Frontal cortex (tissue), 4 donors: ENCODE data around the gene JADE1. TPM values are rescaled to one million over a fixed set of nuclear protein-coding genes. Genes with fewer than 3 reads are reported as not detected.

ENCODE experiments used
- DNase-seq, 2 donors: peaks; one replicate each; pipeline ENCODE4 v3.0.0; 2012; ENCODE audit warnings: low spot score in 2 of 2
- FAIRE-seq: peaks from 2 replicates; lab custom pipeline; 2012; peaks lifted over from hg19 to GRCh38; lab: Jason Lieb, UNC
- total RNA-seq: library from RNA; depleted of rRNA; stranded (reverse); fragments of >200 nt; gene quantifications from one replicate; pipeline ENCODE4 v1.2.3, GENCODE V29; 2014
- donor health status: control.
- donor health status: control.
- donor health status: control.

JADE1 gene
- total RNA-seq, 1 donor from 2014 or later, result 28.5 TPM

DNA sequence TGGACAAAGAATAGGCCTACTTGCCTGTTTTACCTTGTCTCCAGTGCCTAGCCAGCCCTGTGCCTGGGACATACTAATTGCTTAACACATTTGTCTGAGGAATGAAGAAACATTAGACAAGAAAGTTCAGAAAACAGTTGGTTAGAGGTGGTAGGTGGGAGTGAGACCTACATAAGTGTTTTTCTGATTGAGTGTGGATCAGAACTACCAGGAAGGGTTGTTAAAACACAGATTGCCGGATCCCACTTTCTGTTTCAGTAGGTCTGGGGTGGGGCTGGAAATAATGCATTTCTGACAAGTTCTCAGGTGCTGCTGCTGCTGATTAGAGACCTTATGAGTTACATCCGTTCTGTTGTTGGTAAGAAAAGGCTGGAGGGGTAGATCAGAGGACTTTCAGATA lies 5.7 kb upstream of the JADE1 start:
- no peak for FAIRE-seq
- no peak for DNase-seq

DNA sequence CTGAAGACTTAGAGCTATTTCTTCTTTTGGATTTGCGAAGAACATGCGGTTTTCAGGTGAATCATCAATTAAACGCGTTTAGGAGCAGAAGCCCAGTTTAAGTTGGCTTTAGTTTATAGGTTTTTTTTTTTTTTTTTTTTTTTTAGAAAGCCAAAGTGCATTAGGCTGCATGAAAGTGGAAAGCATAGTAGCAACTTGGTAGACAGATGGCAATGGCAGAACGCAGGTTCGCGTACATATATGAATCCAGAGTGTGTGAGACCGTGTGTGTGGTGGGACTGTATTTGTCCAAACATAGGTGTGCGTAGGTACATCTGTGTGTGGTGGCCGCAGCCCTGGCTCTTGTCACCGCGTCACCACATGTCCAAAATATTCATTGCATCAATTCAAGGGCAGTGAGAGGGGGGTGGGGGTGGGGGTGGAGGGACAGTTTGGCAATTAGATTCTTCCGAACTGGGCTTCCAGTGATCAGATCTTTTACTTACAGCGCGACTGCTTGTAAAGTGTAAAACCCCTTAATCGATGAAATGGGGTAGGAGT lies 901 bp downstream of the JADE1 start:
- peak; percentile 25 to 61 for DNase-seq
- no peak for FAIRE-seq

DNA sequence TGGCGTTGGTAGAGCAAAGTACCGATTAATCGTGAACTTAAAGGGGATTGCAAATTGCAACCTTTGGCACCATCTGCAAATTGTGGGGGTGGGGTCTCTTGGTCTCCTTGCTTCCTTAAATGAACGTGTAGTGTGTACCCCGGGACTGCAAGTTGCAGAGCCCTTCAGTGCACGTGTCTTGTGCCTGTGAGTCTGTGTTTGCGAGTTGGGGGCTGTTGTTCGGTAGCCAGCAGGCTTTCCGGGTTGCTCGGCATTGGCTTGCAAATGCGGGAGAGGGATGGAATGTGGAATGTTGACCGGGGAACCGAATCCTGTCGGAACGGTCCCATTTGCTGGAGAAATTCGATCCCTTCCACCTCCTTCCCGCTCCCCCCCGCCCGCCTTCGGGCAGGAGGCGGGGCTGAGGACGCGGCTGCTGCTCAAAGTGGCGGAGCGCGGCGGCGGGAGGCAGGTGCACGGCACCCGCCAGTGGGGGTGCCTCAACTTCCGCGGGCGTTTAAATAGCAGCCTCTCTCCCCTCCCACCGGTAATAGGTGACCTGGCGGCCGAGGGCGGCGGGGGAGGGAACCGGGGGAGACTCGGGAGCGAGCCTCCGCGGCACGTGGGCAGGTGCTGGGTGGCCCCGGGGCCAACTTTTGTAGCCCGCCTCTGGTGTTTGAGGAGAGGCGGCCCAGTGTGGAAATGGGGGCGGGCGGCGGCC lies 1.5 kb downstream of the JADE1 start:
- DNase-seq (peak; percentile 56 to 72), FAIRE-seq (no peak)

DNA sequence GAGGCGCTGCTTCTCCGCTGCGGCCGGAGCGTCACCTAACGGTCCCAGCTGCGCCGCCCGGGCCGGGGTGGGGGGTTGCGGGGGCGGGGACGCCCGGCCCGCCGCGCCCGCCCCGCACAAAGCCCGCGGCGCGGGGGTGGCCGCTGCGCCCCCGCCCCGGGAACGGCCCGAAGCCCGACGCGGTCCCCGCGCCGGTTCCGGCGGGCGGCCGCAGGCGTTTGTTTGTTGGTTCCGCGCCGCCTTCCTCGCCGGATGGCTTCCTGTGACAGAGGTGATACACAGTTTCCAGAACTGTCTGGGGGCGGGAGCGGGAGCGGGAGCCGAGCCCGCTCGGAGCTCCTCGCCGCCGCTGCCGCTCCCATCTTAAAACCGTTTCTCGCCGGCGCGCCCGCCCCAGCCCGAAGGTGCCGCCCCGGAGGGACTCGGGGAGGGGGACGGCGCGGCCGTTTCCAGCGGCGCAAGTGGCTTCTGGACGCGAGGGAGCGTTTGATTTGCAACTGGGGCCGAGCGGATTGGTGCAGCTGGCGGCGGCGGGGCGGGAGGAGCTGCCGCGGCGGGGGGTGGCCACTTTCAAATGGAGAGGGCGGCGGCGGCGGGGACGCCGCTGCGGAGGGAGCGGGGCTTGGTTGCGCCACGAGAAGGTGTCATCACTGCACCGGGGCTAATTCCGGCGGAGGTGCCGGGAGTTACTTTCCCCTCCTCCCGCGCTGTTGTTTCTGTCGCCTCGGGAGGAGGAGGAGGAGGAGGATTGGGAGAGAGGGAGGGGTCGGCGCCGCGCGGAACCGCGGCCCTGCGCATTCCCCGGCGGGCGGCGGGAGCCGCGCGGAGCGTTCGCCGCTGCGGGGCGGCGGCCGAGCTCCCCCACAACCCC lies 2.3 kb downstream of the JADE1 start:
- DNase-seq (peak; percentile 75 to 88), FAIRE-seq (no peak)

DNA sequence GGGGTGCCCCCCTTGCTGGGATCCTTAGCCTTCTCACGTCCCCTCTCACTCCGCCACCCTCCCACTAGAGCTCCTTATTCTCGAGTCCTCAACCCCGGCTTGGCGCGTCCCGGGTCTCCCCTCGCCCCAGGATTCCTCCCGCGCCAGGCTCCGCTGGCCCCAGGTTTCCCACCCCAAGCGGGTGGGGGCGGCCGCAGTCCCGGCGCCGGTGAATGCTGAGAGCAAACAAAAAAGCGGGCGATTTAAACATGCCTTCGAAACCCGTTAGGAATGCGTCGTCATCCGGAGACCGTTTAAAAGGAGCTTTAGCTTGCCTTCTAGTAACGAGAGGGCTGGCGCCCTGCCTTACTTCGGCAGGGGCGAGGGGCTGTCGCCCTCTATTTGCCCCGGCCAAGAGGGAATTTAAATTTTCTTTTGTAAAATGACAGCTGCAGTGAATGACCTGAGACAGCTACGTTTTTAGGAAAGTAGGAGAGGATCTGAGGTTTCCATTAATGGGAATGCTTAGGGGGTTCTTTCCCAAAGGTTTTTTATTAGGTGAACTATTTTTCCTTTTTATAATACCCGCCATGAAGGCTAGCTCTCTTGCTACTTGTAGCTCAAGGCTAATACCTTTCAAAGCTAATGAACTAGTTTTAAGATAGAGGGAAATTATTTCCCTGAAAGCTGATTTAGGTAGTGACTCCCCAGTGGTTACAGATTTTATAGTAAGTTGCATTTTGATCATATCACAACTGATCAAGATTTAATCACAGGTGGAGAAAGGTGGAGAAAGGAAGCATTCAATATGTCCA lies 3.1 kb downstream of the JADE1 start:
- no peak for DNase-seq
- no peak for FAIRE-seq

DNA sequence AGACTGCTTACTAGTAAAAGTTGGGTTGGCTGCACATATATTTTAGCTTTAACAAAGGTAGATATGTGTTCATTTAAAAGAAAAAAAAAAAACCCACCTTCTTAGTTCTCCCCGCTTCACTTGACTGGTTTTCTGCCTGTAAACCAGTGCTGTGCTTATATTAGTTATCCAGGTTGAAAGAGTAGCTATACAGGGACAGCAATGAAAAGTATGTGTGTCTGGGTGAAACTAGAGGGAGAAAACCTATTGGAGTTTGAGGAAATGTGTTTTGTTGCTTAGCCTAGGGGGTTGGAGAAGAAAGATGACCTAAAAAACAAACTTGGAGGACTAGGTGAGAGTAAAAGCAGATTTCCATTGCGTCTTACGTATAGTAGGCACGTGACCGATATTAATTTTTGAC lies 4.5 kb downstream of the JADE1 start:
- FAIRE-seq (no peak), DNase-seq (no peak)

DNA sequence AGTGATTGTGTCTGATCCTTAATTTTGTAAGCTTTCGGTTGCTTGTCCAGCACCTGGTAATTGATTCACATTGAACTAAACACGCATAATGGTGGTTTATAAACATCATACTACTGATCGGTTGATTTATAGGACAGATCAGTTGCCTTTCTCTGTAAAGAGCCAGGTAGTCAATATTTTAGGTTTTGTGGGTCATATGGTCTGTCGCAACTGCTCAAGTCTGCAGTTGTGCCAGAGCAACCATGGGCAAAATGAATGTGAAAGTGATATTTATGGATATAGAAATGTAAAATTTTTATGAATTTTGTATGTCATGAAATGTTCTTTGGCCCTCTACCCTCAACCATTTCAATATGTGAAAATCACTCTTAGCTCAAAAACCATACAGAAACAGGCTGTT lies 8.9 kb downstream of the JADE1 start:
- FAIRE-seq, result no peak
- no peak for DNase-seq

DNA sequence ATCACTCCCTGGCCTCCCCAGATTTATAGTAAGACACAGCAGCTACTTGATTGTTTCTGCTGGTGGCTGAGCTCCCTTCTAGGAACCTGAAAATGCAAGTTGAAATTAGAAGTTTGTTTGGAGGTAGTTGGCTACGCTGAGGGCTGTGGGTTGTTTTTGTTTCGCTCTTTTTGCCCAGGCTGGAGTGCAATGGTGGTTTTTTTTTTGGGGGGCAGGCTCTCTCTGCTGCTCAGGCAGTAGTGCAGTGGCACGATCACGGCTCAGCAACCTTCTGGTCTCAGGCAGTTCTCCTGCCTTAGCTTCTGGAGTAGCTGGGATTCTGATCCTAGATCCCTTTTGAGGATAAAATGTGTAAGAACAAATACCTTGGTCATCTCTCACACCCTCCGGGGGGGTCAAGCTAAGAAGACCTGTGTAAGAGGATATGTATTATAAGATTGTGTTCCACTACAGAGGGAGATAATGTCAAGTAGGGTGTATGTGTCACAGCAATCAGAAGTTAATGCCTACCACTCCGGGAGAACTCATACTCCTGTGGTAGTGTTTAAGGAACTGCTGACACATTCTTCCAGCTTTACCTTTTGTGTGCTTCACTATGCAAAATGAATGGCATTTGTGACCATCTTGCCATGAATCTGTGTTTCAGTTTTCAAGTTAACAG lies 9.7 kb downstream of the JADE1 start:
- FAIRE-seq, result no peak

DNA sequence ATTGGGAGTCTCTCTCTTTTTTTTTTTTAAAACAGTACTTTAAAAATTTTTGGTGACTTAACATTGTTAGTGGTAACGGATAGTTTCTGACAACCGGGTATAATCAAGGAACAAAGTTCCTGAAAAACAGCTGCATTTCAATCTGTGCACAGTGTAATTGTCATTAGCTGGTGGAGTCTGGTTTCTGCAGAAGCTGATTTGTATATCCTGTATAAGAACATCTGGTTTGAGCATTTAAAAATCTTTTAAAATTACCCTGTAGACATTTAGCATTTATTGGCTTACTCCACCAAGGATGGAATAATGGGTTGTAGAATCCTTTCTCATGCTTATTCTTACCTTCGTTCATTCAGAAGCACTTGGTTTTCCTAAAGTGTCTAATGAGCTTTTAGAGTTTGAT lies 11.2 kb downstream of the JADE1 start:
- DNase-seq (no peak), FAIRE-seq (no peak)

More for the DNA sequence above, 9.7 kb downstream of the JADE1 start:
- DNase-seq, result no peak

DNA sequence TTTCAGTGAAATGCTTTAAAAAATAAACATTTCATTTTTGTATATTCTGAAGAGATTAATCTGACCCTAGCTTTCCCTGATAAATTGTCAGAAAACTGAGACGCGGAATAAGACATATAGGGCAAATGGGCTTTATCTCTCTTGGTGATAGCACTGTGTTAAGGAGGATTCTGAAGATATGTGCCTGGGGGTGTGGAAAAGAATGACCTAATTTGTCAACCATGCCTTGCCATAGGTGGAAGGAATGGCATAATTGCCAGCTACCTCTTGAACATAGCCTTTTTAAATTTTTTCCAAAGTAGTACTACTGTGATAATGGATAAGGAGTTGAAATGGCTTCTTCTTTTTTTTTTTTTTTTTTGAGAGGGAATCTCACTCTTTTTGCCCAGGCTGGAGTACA lies 11.7 kb downstream of the JADE1 start:
- FAIRE-seq (no peak), DNase-seq (no peak)

DNA sequence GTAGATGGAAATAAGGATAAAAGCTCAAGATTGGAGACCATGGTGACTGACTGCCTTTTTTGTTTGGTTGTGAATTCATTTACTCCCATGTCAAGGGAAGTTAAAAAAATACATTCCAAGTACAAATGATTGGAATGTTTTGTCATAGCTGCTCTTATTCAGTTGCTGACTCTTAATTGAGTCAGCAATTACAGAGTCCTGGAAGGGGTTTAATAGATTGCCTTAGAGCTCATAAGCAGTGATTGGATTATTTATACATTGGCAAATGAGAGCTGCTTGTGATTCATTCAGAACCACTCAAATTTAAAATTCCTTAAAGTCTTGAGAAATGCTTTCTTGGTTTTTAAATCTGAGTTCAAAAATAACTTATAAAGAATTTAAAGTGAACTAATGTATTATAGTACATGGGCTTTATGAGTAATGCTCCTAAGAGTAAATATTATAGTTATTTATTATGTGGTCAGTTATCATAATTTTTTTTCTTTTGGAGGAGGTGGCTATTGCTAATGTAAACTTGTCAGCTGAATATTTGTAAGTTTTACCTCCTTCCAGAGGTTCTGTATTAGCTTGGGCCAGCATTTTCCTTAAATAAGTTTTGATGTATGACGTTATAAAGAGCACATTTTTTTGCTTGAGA lies 13.6 kb downstream of the JADE1 start:
- FAIRE-seq, result no peak
- DNase-seq, result no peak

DNA sequence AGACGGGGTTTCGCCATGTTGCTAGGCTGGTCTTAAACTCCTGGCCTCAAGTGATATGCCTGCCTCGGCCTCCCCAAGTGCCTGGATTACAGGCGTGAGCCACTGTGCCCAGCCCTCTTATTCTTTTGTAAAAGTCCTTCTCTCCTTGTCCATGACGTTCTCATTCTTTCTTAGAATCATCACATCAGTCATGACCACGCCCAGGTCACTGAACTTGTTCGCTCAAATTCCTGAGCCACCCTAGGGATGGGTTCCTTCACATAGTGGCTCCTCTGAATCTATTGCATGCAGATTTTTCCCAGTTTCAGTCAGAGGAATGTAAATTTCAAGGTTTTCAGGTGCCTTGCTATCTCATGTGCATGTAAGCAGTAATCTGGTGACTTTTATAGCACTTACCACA lies 15.7 kb downstream of the JADE1 start:
- DNase-seq (no peak), FAIRE-seq (no peak)

DNA sequence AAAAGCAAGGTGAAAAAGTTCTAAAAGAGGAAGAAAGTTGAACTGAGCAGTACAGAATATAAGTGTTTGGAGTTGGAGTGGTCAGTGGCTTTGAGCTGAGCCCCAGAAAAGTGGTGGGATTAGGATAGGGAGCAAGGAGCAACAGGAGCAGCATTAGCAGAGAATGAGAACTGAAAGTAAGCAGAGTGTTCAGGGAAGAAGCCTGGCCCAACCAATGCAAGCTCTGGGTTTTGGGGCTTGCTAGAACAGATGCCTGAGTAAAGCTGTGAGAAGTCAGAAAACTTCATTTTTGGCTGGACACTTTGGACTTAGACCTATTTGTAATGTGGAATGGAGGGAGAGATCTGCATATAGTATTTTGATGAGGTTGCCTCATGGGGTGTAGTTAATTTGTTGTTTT lies 17.8 kb downstream of the JADE1 start:
- no peak for FAIRE-seq
- no peak for DNase-seq

DNA sequence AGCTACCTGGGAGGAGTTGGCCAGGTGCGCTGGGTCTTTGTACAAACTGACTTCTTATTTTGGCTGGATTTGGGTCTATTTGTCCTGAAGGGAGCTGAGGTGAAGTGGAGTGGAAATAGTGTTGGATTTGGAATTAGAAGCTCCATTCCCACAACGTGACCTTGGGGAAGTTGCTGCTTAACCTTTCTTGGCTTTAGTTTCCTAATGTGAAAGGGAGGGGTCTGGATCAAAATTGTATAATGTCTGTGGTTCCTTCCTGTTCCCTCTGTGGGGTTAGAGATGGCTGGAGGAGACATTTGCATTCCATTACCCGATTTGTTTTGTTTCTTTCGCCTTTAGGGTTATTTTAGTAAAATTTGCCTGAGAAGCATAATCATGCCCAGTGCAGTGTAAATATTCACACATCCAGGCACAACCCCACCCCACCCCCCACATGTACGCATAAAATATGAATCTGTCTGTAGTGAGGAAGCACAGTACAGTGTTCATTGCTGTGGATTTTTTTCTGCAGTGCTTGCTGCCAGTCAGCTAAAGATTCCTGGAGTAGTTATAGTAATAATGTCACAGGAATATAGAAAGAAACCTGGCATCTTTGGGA lies 21.5 kb downstream of the JADE1 start:
- FAIRE-seq (no peak), DNase-seq (no peak)

DNA sequence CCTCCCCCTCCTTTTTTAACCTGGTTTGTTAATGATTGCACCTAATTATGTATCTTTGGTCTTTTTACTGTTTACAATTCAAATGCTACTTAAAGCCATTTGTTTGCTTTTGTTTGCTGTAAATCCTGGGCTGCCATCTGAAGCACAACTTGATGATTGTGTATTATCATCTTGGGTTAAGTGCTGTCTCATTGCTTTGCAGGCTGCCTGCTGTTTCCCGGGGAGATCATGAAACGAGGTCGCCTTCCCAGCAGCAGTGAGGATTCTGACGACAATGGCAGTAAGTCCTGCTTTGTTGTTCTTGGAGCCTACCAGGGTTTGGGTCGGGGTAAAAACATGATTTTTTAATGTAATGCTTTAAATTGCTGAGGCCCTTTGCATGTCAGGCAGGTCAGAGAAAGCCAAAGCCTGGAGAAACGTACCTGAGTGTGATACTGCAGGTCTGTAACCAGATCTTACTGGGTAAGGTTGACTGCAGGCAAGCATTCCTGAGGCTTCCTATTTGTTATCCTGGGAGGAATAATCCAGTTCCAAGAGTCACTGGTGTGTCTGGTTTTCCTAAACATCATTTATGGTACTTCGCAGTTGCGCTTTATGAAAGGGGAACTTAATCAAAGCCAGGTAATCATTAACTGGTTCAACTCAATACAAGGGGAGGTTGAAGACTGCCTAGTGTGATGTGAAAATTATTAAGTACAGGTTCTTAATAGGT lies 22.2 kb downstream of the JADE1 start:
- FAIRE-seq (no peak), DNase-seq (peak in 1 of 2 donors; percentile 33)

DNA sequence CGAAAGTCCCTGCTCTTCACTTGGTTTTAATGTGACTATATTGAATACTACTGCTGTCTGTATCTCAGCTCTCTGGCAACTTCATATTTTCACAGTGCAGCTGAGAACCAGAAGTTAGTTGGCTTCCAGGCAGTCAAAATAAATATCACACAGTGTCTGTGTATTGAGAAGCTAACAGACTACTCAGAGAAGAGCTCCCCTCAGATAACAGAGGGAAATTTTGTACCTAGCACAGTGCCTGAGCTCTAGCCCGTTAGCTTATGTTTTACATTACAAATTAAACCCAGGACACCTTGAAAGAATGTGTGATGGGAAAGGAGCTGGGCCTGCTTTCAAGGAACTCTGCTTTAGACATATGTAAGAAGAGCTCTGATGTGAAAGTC lies 22.7 kb downstream of the JADE1 start:
- DNase-seq, result no peak
- no peak for FAIRE-seq

DNA sequence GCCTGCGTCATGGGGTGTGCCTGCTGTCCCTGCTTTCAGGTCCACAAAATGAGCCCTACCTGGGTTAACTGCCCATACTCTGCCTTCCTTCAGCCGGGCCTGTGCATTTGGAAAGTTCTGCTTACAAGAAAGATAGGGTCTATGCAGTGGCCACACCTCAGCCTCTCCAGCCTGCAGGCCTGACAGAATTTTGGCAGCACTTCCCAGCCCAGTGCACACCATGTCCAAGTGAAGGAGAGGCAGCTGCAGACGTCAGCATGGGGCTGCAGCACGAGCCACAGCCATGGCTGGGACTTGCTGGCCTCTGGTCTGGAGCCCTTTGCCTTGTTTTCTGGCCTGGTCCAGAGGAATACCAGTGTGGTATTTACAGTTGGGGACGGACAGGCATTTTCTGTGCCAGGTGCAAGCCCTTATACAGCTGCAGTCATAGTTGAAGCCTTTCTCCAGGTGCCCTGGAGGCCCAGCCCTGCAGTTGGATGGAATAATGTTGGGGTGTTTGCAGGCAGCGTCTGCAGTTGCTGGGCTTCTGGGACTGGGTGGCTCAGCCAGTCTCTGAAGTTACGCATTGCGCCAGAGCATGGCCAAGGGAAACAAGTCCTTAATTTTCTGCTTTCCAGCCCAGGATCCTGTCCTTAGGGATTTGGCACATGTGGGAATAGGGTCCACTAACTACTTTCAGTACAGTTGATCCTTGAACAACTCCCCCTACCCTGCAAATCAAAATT lies 26.2 kb downstream of the JADE1 start:
- DNase-seq, result no peak

DNA sequence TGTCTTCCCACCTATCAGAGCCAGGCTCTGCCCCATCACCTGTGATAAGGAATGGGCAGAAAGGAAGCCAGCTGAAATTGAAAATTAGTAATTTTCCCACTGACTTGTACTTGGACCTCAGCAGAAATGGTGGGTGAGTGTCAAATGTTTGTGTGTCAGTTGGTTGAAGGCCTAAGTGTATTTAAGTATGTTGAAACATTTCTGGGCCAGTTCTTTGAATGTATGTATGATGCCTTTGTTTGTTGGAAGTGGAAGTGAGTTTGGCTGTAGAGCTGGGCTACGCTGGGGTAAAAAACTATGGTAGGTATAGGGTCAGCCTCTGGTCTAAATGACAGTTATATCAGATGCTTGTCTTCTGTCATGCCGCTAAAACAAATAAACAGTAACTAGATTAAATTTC lies 27.7 kb downstream of the JADE1 start:
- FAIRE-seq (no peak), DNase-seq (no peak)

More for the DNA sequence above, 26.2 kb downstream of the JADE1 start:
- no peak for FAIRE-seq
